K562 (cell line): ENCODE measurements around the gene ROPN1L. TPM values are rescaled to one million over a fixed set of nuclear protein-coding genes. Genes with fewer than 3 reads are reported as not detected.

Experiments used
- ATAC-seq: fragments of 200-7000 bp; cut with Tn5 transposase; 3 replicates; pipeline ENCODE4 v1.9.1; 2020; ENCODE audit warnings: moderate library complexity
- BruUV-seq: library from RNA; stranded (reverse); fragments of 400-500 nt; replicated peaks from 2 replicates; lab custom pipeline; 2021; lab: Mats Ljungman, UMichigan
- CTCF ChIA-PET: fragments of 300-600 bp; formaldehyde crosslinking; extraction: SDS; loops from one replicate; lab custom pipeline; 2021; ENCODE audit warnings: low intra/inter-chr PET ratio; lab: Yijun Ruan, JAX
- POLR2A ChIA-PET: fragments of 300-600, 350-650 bp; sonication (Branson Sonifier 250); formaldehyde crosslinking; extraction: SDS; loops from one replicate; lab custom pipeline; 2021; ENCODE audit warnings: antibody characterized with exemption, inconsistent platforms; lab: Yijun Ruan, JAX
- DNase-seq, 4 experiments: peaks; one replicate each; pipeline versions ENCODE4 v3.0.0 to v3.0.0-alpha.2; 2011 to 2018; ENCODE audit warnings: low spot score in 3 of 4, mixed read lengths in 3 of 4; ENCODE audit errors: extremely low read depth in 1 of 4
- FAIRE-seq: peaks from 2 replicates; lab custom pipeline; 2011; peaks lifted over from hg19 to GRCh38; lab: Jason Lieb, UNC
- H2AFZ ChIP-seq: 2 replicates; pipeline ENCODE4 v1.6.0; 2011; ENCODE audit warnings: low read depth, low read length, control low read depth, inconsistent platforms
- H3K27ac ChIP-seq: fragments of 200-600 bp; 3 replicates; pipeline ENCODE4 v1.8.0; 2011; ENCODE audit warnings: low read depth, mild to moderate bottlenecking, control low read depth, inconsistent platforms, low read length, moderate library complexity, mixed read lengths; ENCODE audit errors: extremely low read depth
- H3K27me3 ChIP-seq, 2 experiments: fragments of 300-600 bp in 1 of 2; 2 replicates in 1 of 2; 3 replicates in 1 of 2; pipeline versions ENCODE4 v1.6.0 to v1.8.0; 2011; ENCODE audit warnings: inconsistent platforms in 2 of 2, low read length in 2 of 2, mild to moderate bottlenecking in 1 of 2, mixed read lengths in 1 of 2, moderate library complexity in 1 of 2; ENCODE audit not compliant: control insufficient read depth in 2 of 2, insufficient read depth in 2 of 2
- H3K36me3 ChIP-seq: fragments of 300-600 bp; 3 replicates; pipeline ENCODE4 v1.8.0; 2011; ENCODE audit warnings: mild to moderate bottlenecking, low read length, inconsistent platforms; ENCODE audit not compliant: control insufficient read depth, insufficient read depth
- H3K4me1 ChIP-seq, 2 experiments: fragments of 200-600 bp in 1 of 2; replicated peaks in 1 of 2; 2 replicates in 1 of 2; 3 replicates in 1 of 2; pipeline versions ENCODE4 v1.5.1 to v1.8.0; 2011; ENCODE audit warnings: inconsistent platforms in 2 of 2, low read length in 2 of 2, mild to moderate bottlenecking in 1 of 2, mixed read lengths in 1 of 2, moderate library complexity in 1 of 2; ENCODE audit not compliant: control insufficient read depth in 2 of 2, insufficient read depth in 2 of 2
- H3K4me2 ChIP-seq: 2 replicates; pipeline ENCODE4 v1.6.1; 2011; ENCODE audit warnings: low read length, control low read depth, inconsistent platforms, mixed read lengths; ENCODE audit not compliant: insufficient read depth
- H3K4me3 ChIP-seq: fragments of 200-600 bp; sonication (generic), shearing (Covaris generic); 2 replicates; pipeline ENCODE4 v1.5.1; 2016; ENCODE audit warnings: control low read depth, inconsistent platforms
- H3K79me2 ChIP-seq: fragments of 200-600 bp; 3 replicates; pipeline ENCODE4 v1.8.0; 2011; ENCODE audit warnings: low read length, inconsistent platforms; ENCODE audit not compliant: control insufficient read depth, insufficient read depth
- H3K9ac ChIP-seq, 2 experiments: 2 replicates each; pipeline versions ENCODE4 v1.6.0 to v1.6.1; 2011; ENCODE audit warnings: low read depth in 2 of 2, low read length in 2 of 2, control low read depth in 1 of 2, inconsistent platforms in 1 of 2, mild to moderate bottlenecking in 1 of 2, mixed read lengths in 1 of 2; ENCODE audit not compliant: insufficient read depth in 1 of 2
- H3K9me1 ChIP-seq: one replicate; pipeline ENCODE4 v1.6.0; 2011; ENCODE audit warnings: inconsistent platforms, mild to moderate bottlenecking, low read length, moderate library complexity; ENCODE audit not compliant: control insufficient read depth, insufficient read depth
- H3K9me3 ChIP-seq: replicated peaks from 2 replicates; pipeline ENCODE4 v1.5.1; 2011; ENCODE audit warnings: low read depth, low read length, inconsistent platforms; ENCODE audit not compliant: control insufficient read depth, insufficient read depth
- H4K20me1 ChIP-seq: replicated peaks from 2 replicates; pipeline ENCODE4 v1.6.1; 2011; ENCODE audit warnings: low read length, inconsistent platforms, mixed read lengths; ENCODE audit not compliant: control insufficient read depth, insufficient read depth
- BDP1 ChIP-seq: IDR thresholded peaks from 3 replicates; pipeline ENCODE4 v1.6.1; 2011; ENCODE audit not compliant: insufficient read length, insufficient read depth
- CHD2 ChIP-seq: IDR thresholded peaks from 2 replicates; pipeline ENCODE4 v1.6.1; 2011; ENCODE audit warnings: low read depth, low read length
- FOSL1 ChIP-seq: fragments of 200-800 bp; sonication (Bioruptor generic); conservative IDR thresholded peaks from 2 replicates; pipeline ENCODE4 v1.6.1; 2016; ENCODE audit warnings: missing genetic modification characterization, missing compliant biosample characterization
- GTF2A2 ChIP-seq: IDR thresholded peaks from 2 replicates; pipeline ENCODE4 v1.6.1; 2016; ENCODE audit warnings: mild to moderate bottlenecking, missing genetic modification characterization, missing compliant biosample characterization
- MED1 ChIP-seq: sonication (generic); formaldehyde crosslinking; IDR thresholded peaks from 2 replicates; pipeline ENCODE4 v1.8.1; 2023; ENCODE audit warnings: missing genetic modification reagents, borderline replicate concordance
- MEIS2 ChIP-seq: fragments of 450-650 bp; IDR thresholded peaks from 2 replicates; pipeline ENCODE4 v1.6.1; 2014; ENCODE audit warnings: mild to moderate bottlenecking; ENCODE audit not compliant: partially characterized antibody
- POLR2A ChIP-seq: fragments of 450-650 bp; conservative IDR thresholded peaks from 2 replicates; pipeline ENCODE4 v1.6.1; 2016
- RBM25 ChIP-seq: fragments of 200-400 bp; formaldehyde crosslinking; IDR thresholded peaks from 2 replicates; pipeline ENCODE4 v1.6.1; 2018; ENCODE audit warnings: low read length, low read depth, moderate library complexity; ENCODE audit not compliant: severe bottlenecking
- SPI1 ChIP-seq: IDR thresholded peaks from 2 replicates; pipeline ENCODE4 v1.6.1; 2011; ENCODE audit warnings: low read depth, low read length, control low read depth, borderline replicate concordance
- ZNF311 ChIP-seq: fragments of 250-450 bp; sonication (Bioruptor Pico); IDR thresholded peaks from 2 replicates; pipeline ENCODE4 v1.4.0; 2020; ENCODE audit warnings: mild to moderate bottlenecking, moderate library complexity
- WGBS: fragments of 100-300 bp; shearing (Covaris generic); methylation state at CpG from one replicate; pipeline ENCODE4 v1.1.6; 2016; ENCODE audit warnings: low coverage, mixed read lengths; ENCODE audit not compliant: insufficient coverage; ENCODE audit errors: missing lambda C conversion rate; 5-methylcytosine and 5-hydroxymethylcytosine counted together
- in situ Hi-C: fragments of 300-500 bp; cut with MboI; formaldehyde crosslinking; loops from 4 replicates; pipeline ENCODE4 v1.15.0; 2018; ENCODE audit warnings: inconsistent platforms, mixed read lengths
- intact Hi-C: fragments of 100-400 bp; cut with micrococcal nuclease; formaldehyde crosslinking; loops from 2 replicates; pipeline ENCODE4 v1.14.2; 2022
- polyA plus RNA-seq, 8 experiments: library from polyadenylated mRNA; depleted of rRNA in 4 of 8; stranded (reverse) in 5 of 8; unstranded in 3 of 8; fragments of >200 nt; fragmentation: Nextera tagmentation in 2 of 8; fragmentation: Illumina TruSeq in 1 of 8; extraction: Ambion mirVana in 2 of 8; extraction: Trizol in 1 of 8; gene quantifications; 2 replicates each; pipeline versions ENCODE4 v1.2.1 to v1.2.3, GENCODE V29; 2011 to 2014; ENCODE audit warnings: inconsistent platforms in 1 of 8, missing spikeins in 1 of 8
- total RNA-seq, 7 experiments: library from RNA; depleted of rRNA in 6 of 7; stranded (reverse); fragments of >200 nt in 6 of 7; fragmentation: Illumina TruSeq in 2 of 7; extraction: Trizol in 2 of 7; gene quantifications; 2 replicates each; pipeline versions ENCODE4 v1.2.1 to v1.2.3, GENCODE V29; 2011 to 2021; ENCODE audit warnings: low replicate concordance in 1 of 7
- TF ChIP-seq, protein P1 (sequence below): sonication (generic); formaldehyde crosslinking; IDR thresholded peaks from 2 replicates; pipeline ENCODE4 v1.8.1; 2023; ENCODE audit warnings: mild to moderate bottlenecking, missing genetic modification reagents, moderate library complexity
- TF ChIP-seq, protein P2 (sequence below): sonication (generic); formaldehyde crosslinking; IDR thresholded peaks from 2 replicates; pipeline ENCODE4 v1.5.0; 2020; ENCODE audit warnings: missing genetic modification reagents

The ROPN1L gene
- total and polyA plus RNA-seq, 9 of the 15 experiments (the other 6 are each of a cell fraction or from before 2014, with no cell fraction given), result 0.04 to 0.85 (median 0.24) TPM; not detected in 3

DNA sequence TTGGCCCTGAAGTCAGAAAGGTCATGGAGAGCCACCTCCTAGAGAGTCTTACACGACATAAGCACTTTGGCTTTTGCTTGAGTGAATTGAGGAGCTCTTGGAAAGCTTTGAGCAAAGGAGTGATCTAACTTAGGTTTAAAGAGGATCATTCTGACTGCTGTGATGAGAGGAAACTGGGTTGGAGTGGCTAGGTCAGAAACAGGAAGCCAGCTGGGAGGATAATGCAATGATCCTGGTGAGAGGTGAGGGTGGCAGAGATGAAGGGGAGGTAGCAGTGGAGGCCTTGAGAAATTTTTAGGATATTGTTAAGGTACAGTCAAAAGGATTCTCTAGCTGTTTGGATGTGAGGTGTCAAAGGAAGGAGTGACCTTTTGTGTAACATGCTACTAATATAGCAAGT is 32.2 kb upstream of the ROPN1L start:
- Histone ChIP-seq H3K36me3 (peaks cover 98% of the 10 kb centered on the region), H3K27me3 (no peaks in the 10 kb centered on the region), H3K9ac (no peak overlapping the region), H3K4me2 (no peak overlapping the region), H3K27ac (no peak overlapping the region), H4K20me1 (no peaks in the 10 kb centered on the region), H2AFZ (no peak overlapping the region), H3K9me1 (no peaks in the 10 kb centered on the region), H3K4me3 (no peak overlapping the region), H3K9me3 (no peaks in the 10 kb centered on the region), H3K4me1 (no peaks in the 10 kb centered on the region), H3K79me2 (no peaks in the 10 kb centered on the region)
- ChIA-PET POLR2A (interaction anchor here (1.1 to 2.1 kb wide), 3 partner anchors 10 to 14 kb away, joined by 3 to 5 read pairs (median 4); no protein-coding TSS in a partner anchor), CTCF (no interaction called here)
- intact Hi-C loops, result no loop called here
- 73% methylated on average over 1 of the region's 1 CpG for WGBS
- FAIRE-seq (no peak), DNase-seq (no peak), ATAC-seq (no peak)
- BruUV-seq, result no TSS peak
- TF ChIP-seq POLR2A, result 0 out of 2 replicates have a peak, but pooled peaks have one; percentile 32
- peak; percentile 30; the same call in 1 of the 2 replicates for TF ChIP-seq SPI1
- TF ChIP-seq MED1 (CRISPR knock-in tag), result no peak
- no peak for TF ChIP-seq GTF2A2
- in situ Hi-C loops, result no loop called here

DNA sequence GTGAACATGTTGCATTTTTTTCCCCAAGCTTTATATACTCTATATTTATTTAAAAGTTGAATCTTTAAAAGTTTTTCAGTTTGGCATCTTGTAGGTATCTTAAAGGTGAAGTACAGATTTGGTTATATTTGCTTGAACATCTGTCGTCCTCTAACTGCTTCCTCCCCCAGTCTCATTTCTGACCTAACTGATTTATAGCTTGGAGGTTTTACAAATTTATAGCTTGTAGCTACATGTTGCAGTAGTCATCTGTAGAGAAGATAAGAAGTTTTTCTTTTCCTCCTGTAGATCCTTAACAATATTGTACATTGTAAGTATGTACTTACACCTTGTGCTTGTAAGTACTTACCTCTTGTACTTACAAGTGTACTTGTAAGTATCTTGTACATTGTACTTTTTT is 31.0 kb upstream of the ROPN1L start:
- no peak for ATAC-seq
- H3K27me3 ChIP-seq, result no peaks in the 10 kb centered on the region
- H2AFZ ChIP-seq, result no peak overlapping the region
- POLR2A ChIA-PET, result interaction anchor here (1.1 to 1.6 kb wide), 2 partner anchors 9 to 13 kb away, joined by 3 to 4 read pairs; no protein-coding TSS in a partner anchor
- no peak overlapping the region for H3K9ac ChIP-seq
- in situ Hi-C loops (no loop called here), intact Hi-C loops (no loop called here)
- H3K79me2 ChIP-seq, result no peaks in the 10 kb centered on the region
- H4K20me1 ChIP-seq, result no peaks in the 10 kb centered on the region
- H3K27ac ChIP-seq, result no peak overlapping the region
- no peak for FAIRE-seq
- no peaks in the 10 kb centered on the region for H3K9me3 ChIP-seq
- no peaks in the 10 kb centered on the region for H3K4me1 ChIP-seq
- no peak for DNase-seq
- H3K4me3 ChIP-seq, result no peak overlapping the region
- H3K4me2 ChIP-seq, result no peak overlapping the region
- no peaks in the 10 kb centered on the region for H3K9me1 ChIP-seq
- WGBS, result 48% methylated on average over 1 of the region's 1 CpG
- no TSS peak for BruUV-seq
- H3K36me3 ChIP-seq, result peaks cover 98% of the 10 kb centered on the region
- CTCF ChIA-PET, result no interaction called here
- TF ChIP-seq, protein P1, sequence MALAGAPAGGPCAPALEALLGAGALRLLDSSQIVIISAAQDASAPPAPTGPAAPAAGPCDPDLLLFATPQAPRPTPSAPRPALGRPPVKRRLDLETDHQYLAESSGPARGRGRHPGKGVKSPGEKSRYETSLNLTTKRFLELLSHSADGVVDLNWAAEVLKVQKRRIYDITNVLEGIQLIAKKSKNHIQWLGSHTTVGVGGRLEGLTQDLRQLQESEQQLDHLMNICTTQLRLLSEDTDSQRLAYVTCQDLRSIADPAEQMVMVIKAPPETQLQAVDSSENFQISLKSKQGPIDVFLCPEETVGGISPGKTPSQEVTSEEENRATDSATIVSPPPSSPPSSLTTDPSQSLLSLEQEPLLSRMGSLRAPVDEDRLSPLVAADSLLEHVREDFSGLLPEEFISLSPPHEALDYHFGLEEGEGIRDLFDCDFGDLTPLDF (CRISPR knock-in tag), result no peak
- TF ChIP-seq RBM25 (no peak), FOSL1 (no peak), MEIS2 (peak; percentile 35), ZNF311 (CRISPR knock-in tag) (no peak), BDP1 (no peak), CHD2 (no peak)
- TF ChIP-seq, protein P2, sequence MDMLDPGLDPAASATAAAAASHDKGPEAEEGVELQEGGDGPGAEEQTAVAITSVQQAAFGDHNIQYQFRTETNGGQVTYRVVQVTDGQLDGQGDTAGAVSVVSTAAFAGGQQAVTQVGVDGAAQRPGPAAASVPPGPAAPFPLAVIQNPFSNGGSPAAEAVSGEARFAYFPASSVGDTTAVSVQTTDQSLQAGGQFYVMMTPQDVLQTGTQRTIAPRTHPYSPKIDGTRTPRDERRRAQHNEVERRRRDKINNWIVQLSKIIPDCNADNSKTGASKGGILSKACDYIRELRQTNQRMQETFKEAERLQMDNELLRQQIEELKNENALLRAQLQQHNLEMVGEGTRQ (CRISPR knock-in tag), result no peak
